A673 (cell line): ENCODE data around the gene MYORG.

Experiments
- CTCF ChIP-seq: fragments of 300-800, 200-600 bp; sonication (generic); conservative IDR thresholded peaks from 2 replicates; pipeline ENCODE4 v1.5.1; 2017; ENCODE audit warnings: low read depth, mild to moderate bottlenecking, antibody characterized with exemption, low read length, moderate library complexity, mixed read lengths
- EZH2 ChIP-seq: fragments of 200-600 bp; sonication (generic); IDR thresholded peaks from 2 replicates; pipeline ENCODE4 v1.6.1; 2017; ENCODE audit warnings: borderline replicate concordance, low read depth, mild to moderate bottlenecking, mixed read lengths, antibody characterized with exemption, low read length; ENCODE audit not compliant: poor library complexity, severe bottlenecking

DNA sequence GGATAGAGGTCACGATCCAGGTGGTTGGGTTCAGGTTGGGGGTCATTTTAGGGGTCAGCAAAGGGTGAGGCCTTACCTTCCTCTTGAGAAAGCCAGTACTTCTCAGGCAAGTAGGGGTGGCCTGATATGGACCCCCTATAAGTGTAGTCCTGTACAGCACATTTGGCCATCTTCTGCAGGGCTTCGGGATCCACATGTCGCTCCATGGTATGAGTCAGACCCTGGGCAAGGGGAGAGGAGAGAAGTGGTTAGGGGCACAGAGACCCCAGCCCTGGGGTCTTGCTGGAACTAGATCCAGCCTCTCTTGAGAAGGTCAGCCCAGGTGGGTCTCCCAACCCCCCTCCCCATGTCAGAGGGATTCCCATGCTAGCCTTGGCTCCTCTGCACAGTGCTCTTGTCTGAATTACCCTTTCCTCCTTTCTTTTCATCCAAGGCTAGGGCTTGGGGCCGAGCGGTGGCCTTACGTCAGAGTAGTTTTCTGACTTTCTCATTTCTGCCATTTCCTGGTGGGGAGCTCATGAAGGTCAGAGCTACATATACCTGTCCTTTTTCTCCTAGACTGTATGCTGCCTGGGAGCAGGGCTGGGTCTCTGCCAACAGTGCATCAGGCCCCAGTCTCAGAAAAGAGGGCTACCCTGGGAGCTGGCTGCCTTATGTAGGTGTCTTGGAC lies 9.0 kb upstream of the MYORG start:
- TF ChIP-seq CTCF (no peak), EZH2 (no peak)
